ENCODE data around the gene GSG1L. TPM values are rescaled to one million over a fixed set of nuclear protein-coding genes. Genes with fewer than 3 reads are reported as not detected.

Gene GSG1L
- total and polyA plus RNA-seq, 2 donors = 0.07 TPM; not detected in 1

- H3K27me3 ChIP-seq (ENCODE audit: control insufficient read depth in 2 of 2, insufficient read depth in 1 of 2, low read length in 1 of 2) = no peaks in the 10 kb centered on the region
- no peaks in the 10 kb centered on the region for H3K4me1 ChIP-seq (ENCODE audit: control insufficient read depth in 2 of 2, insufficient read depth in 2 of 2, low read length in 2 of 2)
- no peak overlapping the region for H3K27ac ChIP-seq (ENCODE audit: low read depth in 1 of 2, low read length in 1 of 2)
- no peak for DNase-seq (ENCODE audit: low read depth in 6 of 9, low spot score in 9 of 9)
- WGBS = 69% methylated on average over 8 of the region's 8 CpGs
- H3K4me3 ChIP-seq (ENCODE audit: low read length in 2 of 2) = no peak overlapping the region
- H3K9me3 ChIP-seq (ENCODE audit: control insufficient read depth in 2 of 2, insufficient read depth in 1 of 2, low read length in 1 of 2) = peaks cover 2 to 4% of the 10 kb centered on the region in 2 donors
- no peaks in the 10 kb centered on the region for H3K36me3 ChIP-seq (ENCODE audit: control insufficient read depth in 2 of 2, insufficient read depth in 2 of 2, low read length in 1 of 2)
These were observed 204.5 kb downstream of the GSG1L start for GRCh38 chr16:27859020-27859419.

- 80% methylated on average over 3 of the region's 3 CpGs for WGBS
- H3K27me3 ChIP-seq (ENCODE audit: control insufficient read depth in 2 of 2, insufficient read depth in 1 of 2, low read length in 1 of 2) = peaks cover 0 to 7% of the 10 kb centered on the region in 2 donors
- H3K36me3 ChIP-seq (ENCODE audit: control insufficient read depth in 2 of 2, insufficient read depth in 2 of 2, low read length in 1 of 2) = no peaks in the 10 kb centered on the region
These were observed 209.9 kb downstream of the GSG1L start for GRCh38 chr16:27853651-27854050.

DNA sequence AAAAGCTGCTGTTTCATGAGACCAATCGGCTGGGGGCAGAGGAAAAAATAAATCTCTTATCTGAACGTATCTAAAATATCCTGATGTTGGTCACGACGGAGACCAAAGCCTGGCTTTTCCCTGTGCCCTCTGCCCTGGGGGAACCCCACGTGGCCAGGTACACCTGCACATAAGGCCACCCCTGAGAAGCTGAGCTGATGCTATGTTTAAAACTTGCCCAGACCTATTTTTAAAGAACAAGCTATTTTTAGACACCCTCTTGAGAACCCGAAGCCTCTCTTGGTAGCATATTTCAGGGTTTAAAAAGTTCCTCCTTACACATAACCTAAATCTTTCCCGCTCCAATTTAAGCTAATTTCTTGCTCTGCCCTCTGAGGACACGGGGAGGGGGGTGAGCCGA, 210.4 kb downstream of the GSG1L start:
- no peak overlapping the region for H3K4me3 ChIP-seq (ENCODE audit: low read length in 2 of 2)
- peaks cover 0 to 1% of the 10 kb centered on the region in 2 donors for H3K9me3 ChIP-seq (ENCODE audit: control insufficient read depth in 2 of 2, insufficient read depth in 1 of 2, low read length in 1 of 2)
- H3K4me1 ChIP-seq (ENCODE audit: control insufficient read depth in 2 of 2, insufficient read depth in 2 of 2, low read length in 2 of 2) = no peaks in the 10 kb centered on the region
- H3K36me3 ChIP-seq (ENCODE audit: control insufficient read depth in 2 of 2, insufficient read depth in 2 of 2, low read length in 1 of 2) = no peaks in the 10 kb centered on the region
- H3K27me3 ChIP-seq (ENCODE audit: control insufficient read depth in 2 of 2, insufficient read depth in 1 of 2, low read length in 1 of 2) = peaks cover 0 to 7% of the 10 kb centered on the region in 2 donors
- WGBS = 27% methylated on average over 9 of the region's 9 CpGs
- DNase-seq (ENCODE audit: low read depth in 6 of 9, low spot score in 9 of 9) = no peak
- H3K27ac ChIP-seq (ENCODE audit: low read depth in 1 of 2, low read length in 1 of 2) = no peak overlapping the region

More at GRCh38 chr16:27853651-27854050, 209.9 kb downstream of the GSG1L start:
- Histone ChIP-seq H3K27ac (ENCODE audit: low read depth in 1 of 2, low read length in 1 of 2) (no peak overlapping the region), H3K4me1 (ENCODE audit: control insufficient read depth in 2 of 2, insufficient read depth in 2 of 2, low read length in 2 of 2) (no peaks in the 10 kb centered on the region), H3K9me3 (ENCODE audit: control insufficient read depth in 2 of 2, insufficient read depth in 1 of 2, low read length in 1 of 2) (peaks cover 0 to 1% of the 10 kb centered on the region in 2 donors), H3K4me3 (ENCODE audit: low read length in 2 of 2) (no peak overlapping the region)
- DNase-seq (ENCODE audit: low read depth in 6 of 9, low spot score in 9 of 9) = no peak

DNA sequence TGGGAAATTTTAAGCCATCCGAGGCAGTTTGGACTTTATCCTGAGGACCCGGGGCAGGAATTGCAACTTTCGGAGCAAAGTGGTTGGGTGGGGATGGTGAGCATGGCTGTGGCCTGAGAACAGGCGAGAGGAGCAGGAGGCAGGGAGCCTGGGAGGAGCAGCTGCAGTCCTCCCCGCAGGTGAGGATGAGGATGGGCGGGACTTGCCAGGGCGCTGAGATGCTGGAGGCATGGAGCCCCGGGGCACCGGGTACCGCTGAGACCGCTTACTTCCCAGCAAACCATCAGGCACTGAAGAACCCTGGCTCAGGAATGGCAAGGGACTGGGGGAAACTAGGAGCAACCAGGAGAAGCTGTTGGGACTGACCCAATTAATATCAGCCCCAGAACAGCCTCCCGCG, 210.8 kb downstream of the GSG1L start:
- Histone ChIP-seq H3K4me3 (ENCODE audit: low read length in 2 of 2) (no peak overlapping the region), H3K27ac (ENCODE audit: low read depth in 1 of 2, low read length in 1 of 2) (no peak overlapping the region), H3K27me3 (ENCODE audit: control insufficient read depth in 2 of 2, insufficient read depth in 1 of 2, low read length in 1 of 2) (peaks cover 0 to 7% of the 10 kb centered on the region in 2 donors), H3K36me3 (ENCODE audit: control insufficient read depth in 2 of 2, insufficient read depth in 2 of 2, low read length in 1 of 2) (no peaks in the 10 kb centered on the region), H3K4me1 (ENCODE audit: control insufficient read depth in 2 of 2, insufficient read depth in 2 of 2, low read length in 2 of 2) (no peaks in the 10 kb centered on the region), H3K9me3 (ENCODE audit: control insufficient read depth in 2 of 2, insufficient read depth in 1 of 2, low read length in 1 of 2) (peaks cover 0 to 1% of the 10 kb centered on the region in 2 donors)
- DNase-seq (ENCODE audit: low read depth in 6 of 9, low spot score in 9 of 9) = no peak
- WGBS = 69% methylated on average over 13 of the region's 13 CpGs

DNA sequence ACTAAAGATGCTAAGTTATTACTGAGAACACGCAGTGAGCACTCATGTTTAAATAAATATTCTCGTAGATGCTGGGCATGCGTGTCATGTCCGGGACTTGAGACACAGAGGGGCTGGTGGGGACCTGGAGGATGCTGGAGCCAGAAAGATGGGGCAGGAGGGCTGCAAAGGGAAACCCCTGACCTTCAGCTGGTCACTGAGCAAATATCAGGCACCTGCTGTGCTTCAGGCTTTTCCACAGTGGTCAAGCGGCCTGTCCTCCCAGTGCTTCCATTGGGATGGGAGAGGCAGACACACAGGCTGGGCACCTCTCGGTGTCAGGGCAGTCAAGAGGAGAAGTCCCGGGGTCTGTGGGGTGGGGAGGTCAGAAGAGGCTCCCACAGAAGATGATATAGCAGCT, 211.4 kb downstream of the GSG1L start:
- WGBS = 94% methylated on average over 7 of the region's 7 CpGs

DNA sequence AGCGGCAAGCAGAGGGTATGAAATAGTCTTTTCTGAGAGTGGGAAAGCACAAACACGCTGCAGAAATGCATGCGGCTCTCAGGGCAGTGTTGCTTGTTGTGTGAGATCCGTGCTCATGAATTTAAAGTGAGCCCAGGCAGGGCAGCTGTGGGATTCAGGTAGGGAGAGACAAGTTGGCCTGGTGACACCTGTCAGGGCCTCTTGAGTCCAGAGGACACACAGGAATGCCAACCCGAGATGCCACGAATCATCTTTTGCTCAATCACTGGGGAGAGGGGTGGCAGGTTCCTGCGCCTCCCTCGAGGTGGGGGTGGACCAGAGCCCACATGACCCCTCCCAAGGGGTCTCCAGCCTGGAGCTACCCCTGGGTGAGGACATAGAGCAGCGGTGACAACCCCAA, 211.9 kb downstream of the GSG1L start:
- Histone ChIP-seq H3K36me3 (ENCODE audit: control insufficient read depth in 2 of 2, insufficient read depth in 2 of 2, low read length in 1 of 2) (no peaks in the 10 kb centered on the region), H3K27me3 (ENCODE audit: control insufficient read depth in 2 of 2, insufficient read depth in 1 of 2, low read length in 1 of 2) (peaks cover 0 to 7% of the 10 kb centered on the region in 2 donors), H3K4me3 (ENCODE audit: low read length in 2 of 2) (no peak overlapping the region), H3K27ac (ENCODE audit: low read depth in 1 of 2, low read length in 1 of 2) (no peak overlapping the region), H3K4me1 (ENCODE audit: control insufficient read depth in 2 of 2, insufficient read depth in 2 of 2, low read length in 2 of 2) (no peaks in the 10 kb centered on the region), H3K9me3 (ENCODE audit: control insufficient read depth in 2 of 2, insufficient read depth in 1 of 2, low read length in 1 of 2) (peaks cover 0 to 1% of the 10 kb centered on the region in 2 donors)
- WGBS = 81% methylated on average over 9 of the region's 9 CpGs
- DNase-seq (ENCODE audit: low read depth in 6 of 9, low spot score in 9 of 9) = no peak

More for the DNA sequence above, 211.4 kb downstream of the GSG1L start:
- no peaks in the 10 kb centered on the region for H3K36me3 ChIP-seq (ENCODE audit: control insufficient read depth in 2 of 2, insufficient read depth in 2 of 2, low read length in 1 of 2)
- DNase-seq (ENCODE audit: low read depth in 6 of 9, low spot score in 9 of 9) = no peak
- H3K4me3 ChIP-seq (ENCODE audit: low read length in 2 of 2) = no peak overlapping the region
- no peak overlapping the region for H3K27ac ChIP-seq (ENCODE audit: low read depth in 1 of 2, low read length in 1 of 2)
- H3K27me3 ChIP-seq (ENCODE audit: control insufficient read depth in 2 of 2, insufficient read depth in 1 of 2, low read length in 1 of 2) = peaks cover 0 to 7% of the 10 kb centered on the region in 2 donors
- no peaks in the 10 kb centered on the region for H3K4me1 ChIP-seq (ENCODE audit: control insufficient read depth in 2 of 2, insufficient read depth in 2 of 2, low read length in 2 of 2)
- H3K9me3 ChIP-seq (ENCODE audit: control insufficient read depth in 2 of 2, insufficient read depth in 1 of 2, low read length in 1 of 2) = peaks cover 0 to 1% of the 10 kb centered on the region in 2 donors

- peaks cover 0 to 7% of the 10 kb centered on the region in 2 donors for H3K27me3 ChIP-seq (ENCODE audit: control insufficient read depth in 2 of 2, insufficient read depth in 1 of 2, low read length in 1 of 2)
- H3K36me3 ChIP-seq (ENCODE audit: control insufficient read depth in 2 of 2, insufficient read depth in 2 of 2, low read length in 1 of 2) = no peaks in the 10 kb centered on the region
- H3K9me3 ChIP-seq (ENCODE audit: control insufficient read depth in 2 of 2, insufficient read depth in 1 of 2, low read length in 1 of 2) = peaks cover 0 to 1% of the 10 kb centered on the region in 2 donors
- no peak overlapping the region for H3K27ac ChIP-seq (ENCODE audit: low read depth in 1 of 2, low read length in 1 of 2)
- no peak overlapping the region for H3K4me3 ChIP-seq (ENCODE audit: low read length in 2 of 2)
- DNase-seq (ENCODE audit: low read depth in 6 of 9, low spot score in 9 of 9) = no peak
- no peaks in the 10 kb centered on the region for H3K4me1 ChIP-seq (ENCODE audit: control insufficient read depth in 2 of 2, insufficient read depth in 2 of 2, low read length in 2 of 2)
- 95% methylated on average over 3 of the region's 3 CpGs for WGBS
These were observed 213.9 kb downstream of the GSG1L start for GRCh38 chr16:27849621-27850020.

DNA sequence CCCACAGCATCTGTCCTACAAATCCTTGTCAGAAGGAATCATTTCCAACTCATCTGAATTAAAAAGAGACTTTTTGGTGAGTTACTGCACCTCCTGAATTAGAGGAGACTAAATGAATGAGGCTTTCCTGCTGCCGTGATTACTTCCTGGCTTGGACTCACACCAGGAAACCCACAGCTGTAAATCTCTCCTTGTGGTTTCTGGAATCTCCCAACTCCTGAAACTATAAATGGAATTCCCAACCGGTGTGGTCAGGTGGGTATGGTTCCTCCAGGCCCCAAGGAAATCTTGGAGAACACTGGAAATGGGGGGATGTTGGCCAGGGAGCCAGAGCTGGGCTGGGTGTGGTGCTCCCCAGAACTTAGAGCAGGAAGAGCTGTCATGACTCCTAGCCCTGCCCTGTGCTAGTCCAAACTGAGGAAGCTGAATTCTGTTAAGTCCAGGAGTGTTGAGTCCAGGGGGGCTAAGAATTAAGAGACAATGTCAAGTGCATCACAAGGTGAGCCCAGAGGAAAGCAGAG, 216.4 kb downstream of the GSG1L start:
- Histone ChIP-seq H3K27me3 (ENCODE audit: control insufficient read depth in 2 of 2, insufficient read depth in 1 of 2, low read length in 1 of 2) (peaks cover 0 to under 1% of the 10 kb centered on the region in 2 donors), H3K4me1 (ENCODE audit: control insufficient read depth in 2 of 2, insufficient read depth in 2 of 2, low read length in 2 of 2) (no peaks in the 10 kb centered on the region), H3K27ac (ENCODE audit: low read depth in 1 of 2, low read length in 1 of 2) (no peak overlapping the region), H3K4me3 (ENCODE audit: low read length in 2 of 2) (no peak overlapping the region), H3K9me3 (ENCODE audit: control insufficient read depth in 2 of 2, insufficient read depth in 1 of 2, low read length in 1 of 2) (peaks cover 0 to under 1% of the 10 kb centered on the region in 2 donors), H3K36me3 (ENCODE audit: control insufficient read depth in 2 of 2, insufficient read depth in 2 of 2, low read length in 1 of 2) (no peaks in the 10 kb centered on the region)
- DNase-seq (ENCODE audit: low read depth in 6 of 9, low spot score in 9 of 9) = no peak
- WGBS = 6% methylated on average over 2 of the region's 2 CpGs

GRCh38 chr16:27844826-27845225, 218.7 kb downstream of the GSG1L start:
- no peaks in the 10 kb centered on the region for H3K4me1 ChIP-seq (ENCODE audit: control insufficient read depth in 2 of 2, insufficient read depth in 2 of 2, low read length in 2 of 2)
- no peak for DNase-seq (ENCODE audit: low read depth in 6 of 9, low spot score in 9 of 9)
- no peak overlapping the region for H3K4me3 ChIP-seq (ENCODE audit: low read length in 2 of 2)
- no peaks in the 10 kb centered on the region for H3K36me3 ChIP-seq (ENCODE audit: control insufficient read depth in 2 of 2, insufficient read depth in 2 of 2, low read length in 1 of 2)
- no peaks in the 10 kb centered on the region for H3K9me3 ChIP-seq (ENCODE audit: control insufficient read depth in 2 of 2, insufficient read depth in 1 of 2, low read length in 1 of 2)
- no peak overlapping the region for H3K27ac ChIP-seq (ENCODE audit: low read depth in 1 of 2, low read length in 1 of 2)
- H3K27me3 ChIP-seq (ENCODE audit: control insufficient read depth in 2 of 2, insufficient read depth in 1 of 2, low read length in 1 of 2) = no peaks in the 10 kb centered on the region
- 92% methylated on average over 8 of the region's 8 CpGs for WGBS

Data from thymus (tissue), 11 donors.